Measurements from ENCODE around the gene DVL1.

DNA sequence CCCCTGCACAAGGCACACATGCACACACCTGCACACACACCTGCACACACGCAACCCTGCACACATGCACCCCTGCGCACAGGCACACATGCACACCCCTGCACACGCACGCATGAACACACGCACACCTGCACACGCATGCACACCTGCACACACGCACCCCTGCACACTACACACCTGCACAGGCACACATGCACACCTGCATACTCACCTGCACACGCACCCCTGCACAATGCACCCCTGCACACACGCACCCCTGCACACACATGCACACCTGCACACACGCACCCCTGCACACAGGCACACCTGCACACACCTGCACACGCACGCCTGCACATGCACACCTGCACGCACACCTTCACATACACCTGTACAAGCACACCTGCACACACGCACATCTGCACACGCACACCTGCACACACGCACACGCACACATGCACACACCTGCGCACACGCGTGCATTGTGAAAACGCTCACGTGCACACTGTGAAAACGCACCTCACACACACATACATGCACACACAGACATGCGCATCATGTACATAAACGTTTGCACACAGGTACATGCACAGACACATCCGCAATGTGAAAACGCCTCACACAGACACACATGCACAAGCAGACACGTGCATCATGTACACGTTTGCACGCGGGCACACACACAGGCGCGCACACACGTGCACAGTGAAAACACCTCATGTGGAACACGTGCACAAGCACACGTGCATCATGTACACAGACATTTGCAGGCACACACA is 8.2 kb downstream of the DVL1 start:
- TF ChIP-seq CTCF (IDR thresholded peaks at IDR 0.05) (no peak), POLR2AphosphoS5 (IDR thresholded peaks at IDR 0.05) (no peak)
